Sigmoid colon (tissue), 7 donors: ENCODE data around the gene OSER1. TPM values are rescaled to one million over a fixed set of nuclear protein-coding genes. Genes with fewer than 3 reads are reported as not detected.
A peak's percentile ranks its signal among the peaks of the same experiment; 100 is the strongest.

ENCODE experiments used
- DNase-seq: peaks from one replicate; pipeline ENCODE4 v3.0.0-alpha.2; 2019
- H3K27ac ChIP-seq, 4 donors: fragments of 200-600 bp; sonication (generic); one replicate each; pipeline ENCODE4 v1.5.1; 2016 to 2019; ENCODE audit warnings: mild to moderate bottlenecking in 1 of 4
- H3K27me3 ChIP-seq, 3 donors: fragments of 200-600 bp; sonication (generic); one replicate each; pipeline ENCODE4 v1.5.1; 2019; ENCODE audit warnings: mild to moderate bottlenecking in 1 of 3
- H3K36me3 ChIP-seq, 4 donors: fragments of 200-600 bp; sonication (generic); one replicate each; pipeline ENCODE4 v1.5.1; 2016 to 2019
- H3K4me1 ChIP-seq, 4 donors: fragments of 200-600 bp; sonication (generic); one replicate each; pipeline ENCODE4 v1.5.1; 2017 to 2019
- H3K4me3 ChIP-seq, 4 donors: fragments of 200-600 bp; sonication (generic); one replicate each; pipeline ENCODE4 v1.5.1; 2017 to 2019; ENCODE audit warnings: mild to moderate bottlenecking in 2 of 4, moderate library complexity in 1 of 4
- H3K9me3 ChIP-seq, 4 donors: fragments of 200-600 bp in 3 of 4; sonication (generic) in 3 of 4; one replicate each; pipeline versions ENCODE4 v1.5.1 to v1.6.1; 2013 to 2019
- CTCF ChIP-seq, 4 experiments: fragments of 450-650 bp in 3 of 4; fragments of 200-600 bp in 1 of 4; IDR thresholded peaks; one replicate each; pipeline ENCODE4 v1.5.1; 2016 to 2019; ENCODE audit warnings: antibody characterized with exemption in 4 of 4, mild to moderate bottlenecking in 3 of 4, moderate library complexity in 2 of 4
- EP300 ChIP-seq, 4 donors: sonication (generic); formaldehyde crosslinking; IDR thresholded peaks; one replicate each; pipeline ENCODE4 v1.6.1; 2017; ENCODE audit warnings: antibody characterized with exemption in 4 of 4
- POLR2A ChIP-seq, 2 donors: fragments of 450-650 bp; IDR thresholded peaks; one replicate each; pipeline ENCODE4 v1.6.1; 2016; ENCODE audit warnings: antibody characterized with exemption in 2 of 2, mild to moderate bottlenecking in 2 of 2, moderate library complexity in 2 of 2
- POLR2AphosphoS5 ChIP-seq, 4 donors: sonication (generic); formaldehyde crosslinking; IDR thresholded peaks; one replicate each; pipeline ENCODE4 v1.6.1; 2017; ENCODE audit warnings: antibody characterized with exemption in 4 of 4
- WGBS, 2 donors: extraction: QIAGEN DNeasy Blood & Tissue Kit; methylation state at CpG; one replicate each; pipeline ENCODE4 v1.1.7; 2013; 5-methylcytosine and 5-hydroxymethylcytosine counted together
- intact Hi-C: fragments of 100-400 bp; cut with DNase I; formaldehyde crosslinking; loops from one replicate; pipeline ENCODE4 v1.15.1; 2023
- polyA plus RNA-seq, 3 donors: library from polyadenylated mRNA; stranded (reverse); fragments of 200-250 nt; gene quantifications; one replicate each; pipeline ENCODE4 v1.2.3, GENCODE V29; 2013
- total RNA-seq, 4 donors: library from RNA; depleted of rRNA; stranded (reverse); fragments of >200 nt; gene quantifications; one replicate each; pipeline ENCODE4 v1.1.0, GENCODE V29; 2016
- donor health status: healthy with polysubstance abuse.
- donor health status: Bipolar disorder and iron deficiency.
- donor health status: healthy.

OSER1 gene
- total and polyA plus RNA-seq, 7 donors = 28.5 to 90.5 (median 47.4) TPM

- Histone ChIP-seq H3K27ac (peak overlapping the region in 2 of 4 donors; percentile 99 to 100), H3K4me3 (no peak overlapping the region), H3K27me3 (no peaks in the 10 kb centered on the region), H3K9me3 (no peaks in the 10 kb centered on the region), H3K4me1 (peaks cover 0 to 50% (median 36%) of the 10 kb centered on the region in 4 donors), H3K36me3 (no peaks in the 10 kb centered on the region)
- intact Hi-C loops = loop anchor here (5.0 to 10.0 kb wide), 7 partner anchors 172 to 758 kb away; partner anchors contain the start of genes ADA, SERINC3, SRSF6 and TTPAL
- WGBS, 2 donors = 77 to 90% methylated on average over 4 of the region's 4 CpGs
- no peak for DNase-seq
- TF ChIP-seq EP300 (IDR thresholded peaks at IDR 0.05) (no peak), POLR2A (IDR thresholded peaks at IDR 0.05) (no peak), CTCF (IDR thresholded peaks at IDR 0.05) (no peak), POLR2AphosphoS5 (IDR thresholded peaks at IDR 0.05) (no peak)
These were observed 2.2 kb upstream of the OSER1 start for GRCh38 chr20:44212792-44213191.

DNA sequence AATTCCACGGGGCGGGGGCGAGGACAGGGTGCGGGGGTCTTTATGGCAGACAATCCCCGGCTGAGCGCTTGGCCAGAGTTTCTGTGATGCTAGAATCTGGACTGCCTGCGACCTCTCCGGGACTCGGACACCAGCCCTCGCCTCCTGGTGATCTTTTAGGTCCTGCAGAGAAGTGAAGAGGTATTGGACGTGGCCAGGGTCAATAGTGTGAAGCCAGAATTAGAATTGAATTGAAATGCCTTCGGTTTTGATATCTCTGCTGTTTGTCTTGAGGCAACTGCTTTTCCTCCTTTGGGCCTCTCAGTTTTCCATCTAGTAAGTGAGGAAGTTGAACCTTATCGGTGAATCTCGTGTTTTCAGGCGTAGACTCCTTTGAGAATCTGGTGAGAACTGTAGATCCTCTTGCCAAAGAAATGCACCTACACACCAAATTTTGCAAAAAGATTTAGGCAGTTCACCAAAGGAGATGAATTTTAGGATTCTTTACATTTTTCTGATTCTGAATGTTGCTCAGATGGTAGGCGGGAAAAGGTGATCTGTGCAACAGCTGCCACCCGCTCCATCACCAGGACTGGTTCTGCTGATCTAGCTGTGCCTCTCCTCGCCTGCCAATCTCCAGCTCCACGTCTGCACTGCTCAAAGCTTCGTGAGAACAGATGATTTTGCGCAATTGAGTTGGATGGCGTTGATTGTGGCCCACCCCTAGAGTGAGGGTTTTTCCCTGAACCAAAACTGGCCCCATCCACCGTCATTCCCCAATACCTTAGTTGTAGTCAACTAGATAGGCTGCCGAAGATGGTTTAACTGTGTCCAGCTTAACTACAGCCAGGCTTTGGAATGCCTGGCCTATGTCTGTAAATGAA, 837 bp upstream of the OSER1 start:
- peaks cover 0 to 3% (median 0%) of the 10 kb centered on the region in 4 donors for H3K36me3 ChIP-seq
- peak overlapping the region; percentile 93 to 100 (median 98) for H3K27ac ChIP-seq
- no peaks in the 10 kb centered on the region for H3K9me3 ChIP-seq
- H3K4me1 ChIP-seq = peaks cover 0 to 58% (median 45%) of the 10 kb centered on the region in 4 donors
- peak overlapping the region; percentile 72 to 96 (median 84) for H3K4me3 ChIP-seq
- TF ChIP-seq CTCF (IDR thresholded peaks at IDR 0.05) = no peak
- TF ChIP-seq EP300 (IDR thresholded peaks at IDR 0.05) = peak in 1 of 4 donors; percentile 2
- no peak for TF ChIP-seq POLR2AphosphoS5 (IDR thresholded peaks at IDR 0.05)
- no peak for TF ChIP-seq POLR2A (IDR thresholded peaks at IDR 0.05)
- DNase-seq = peak; percentile 73
- 4 to 12% methylated on average over 24 of the region's 24 CpGs for WGBS, 2 donors
- intact Hi-C loops = loop anchor here (2.0 to 10.0 kb wide), 8 partner anchors 173 to 757 kb away; partner anchors contain the start of genes ADA, SERINC3, SRSF6 and TTPAL
- H3K27me3 ChIP-seq = no peaks in the 10 kb centered on the region

- Histone ChIP-seq H3K27ac (peak overlapping the region; percentile 93 to 100 (median 98)), H3K4me1 (peaks cover 0 to 59% (median 44%) of the 10 kb centered on the region in 4 donors), H3K4me3 (peak overlapping the region; percentile 74 to 96 (median 89)), H3K36me3 (peaks cover 0 to 18% (median 3%) of the 10 kb centered on the region in 4 donors), H3K27me3 (no peaks in the 10 kb centered on the region), H3K9me3 (no peaks in the 10 kb centered on the region)
- no peak for DNase-seq
- TF ChIP-seq CTCF (IDR thresholded peaks at IDR 0.05) (no peak), POLR2AphosphoS5 (IDR thresholded peaks at IDR 0.05) (no peak), POLR2A (IDR thresholded peaks at IDR 0.05) (no peak), EP300 (IDR thresholded peaks at IDR 0.05) (no peak)
- WGBS, 2 donors = 0 to 1% methylated on average over 31 of the region's 31 CpGs
- intact Hi-C loops = loop anchor here (2.0 to 10.0 kb wide), 8 partner anchors 175 to 755 kb away; partner anchors contain the start of genes ADA, SERINC3, SRSF6 and TTPAL
These were observed 725 bp downstream of the OSER1 start for GRCh38 chr20:44209686-44210405.

DNA sequence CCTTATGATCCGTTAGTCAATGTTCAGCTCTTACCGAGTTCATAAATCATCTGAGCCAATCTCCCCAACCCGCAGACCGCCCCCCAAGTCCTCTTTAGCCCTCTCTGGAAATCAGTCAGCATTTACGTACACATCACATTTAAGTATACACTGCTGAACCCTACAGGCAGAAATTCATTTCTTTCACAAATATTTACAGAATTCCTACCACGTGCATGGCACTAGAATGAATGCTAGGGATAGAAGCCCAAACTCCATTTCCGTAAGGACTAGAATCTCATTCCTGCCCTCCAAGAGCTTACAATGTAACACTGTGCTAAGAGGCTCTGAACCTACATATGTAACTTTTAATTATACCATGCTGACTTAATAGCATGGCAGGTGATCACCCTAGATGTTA, 1.8 kb downstream of the OSER1 start:
- Histone ChIP-seq H3K36me3 (peaks cover 0 to 24% (median 3%) of the 10 kb centered on the region in 4 donors), H3K9me3 (no peaks in the 10 kb centered on the region), H3K4me3 (peak overlapping the region; percentile 6 to 93 (median 80)), H3K4me1 (peaks cover 0 to 69% (median 54%) of the 10 kb centered on the region in 4 donors), H3K27ac (peak overlapping the region; percentile 93 to 100 (median 98)), H3K27me3 (no peaks in the 10 kb centered on the region)
- no peak for DNase-seq
- WGBS, 2 donors = 6 to 29% methylated on average over 7 of the region's 7 CpGs
- TF ChIP-seq CTCF (IDR thresholded peaks at IDR 0.05) = peak in 1 of 4 experiments; percentile 5
- no peak for TF ChIP-seq EP300 (IDR thresholded peaks at IDR 0.05)
- no peak for TF ChIP-seq POLR2A (IDR thresholded peaks at IDR 0.05)
- intact Hi-C loops = no loop called here
